ELF-1 (cell line): Measurements from ENCODE around the gene OLFML1.

Experiments used
- DNase-seq: peaks from one replicate; pipeline ENCODE4 v3.0.0-alpha.2; 2016; ENCODE audit warnings: low read depth, low spot score

The OLFML1 gene

DNA sequence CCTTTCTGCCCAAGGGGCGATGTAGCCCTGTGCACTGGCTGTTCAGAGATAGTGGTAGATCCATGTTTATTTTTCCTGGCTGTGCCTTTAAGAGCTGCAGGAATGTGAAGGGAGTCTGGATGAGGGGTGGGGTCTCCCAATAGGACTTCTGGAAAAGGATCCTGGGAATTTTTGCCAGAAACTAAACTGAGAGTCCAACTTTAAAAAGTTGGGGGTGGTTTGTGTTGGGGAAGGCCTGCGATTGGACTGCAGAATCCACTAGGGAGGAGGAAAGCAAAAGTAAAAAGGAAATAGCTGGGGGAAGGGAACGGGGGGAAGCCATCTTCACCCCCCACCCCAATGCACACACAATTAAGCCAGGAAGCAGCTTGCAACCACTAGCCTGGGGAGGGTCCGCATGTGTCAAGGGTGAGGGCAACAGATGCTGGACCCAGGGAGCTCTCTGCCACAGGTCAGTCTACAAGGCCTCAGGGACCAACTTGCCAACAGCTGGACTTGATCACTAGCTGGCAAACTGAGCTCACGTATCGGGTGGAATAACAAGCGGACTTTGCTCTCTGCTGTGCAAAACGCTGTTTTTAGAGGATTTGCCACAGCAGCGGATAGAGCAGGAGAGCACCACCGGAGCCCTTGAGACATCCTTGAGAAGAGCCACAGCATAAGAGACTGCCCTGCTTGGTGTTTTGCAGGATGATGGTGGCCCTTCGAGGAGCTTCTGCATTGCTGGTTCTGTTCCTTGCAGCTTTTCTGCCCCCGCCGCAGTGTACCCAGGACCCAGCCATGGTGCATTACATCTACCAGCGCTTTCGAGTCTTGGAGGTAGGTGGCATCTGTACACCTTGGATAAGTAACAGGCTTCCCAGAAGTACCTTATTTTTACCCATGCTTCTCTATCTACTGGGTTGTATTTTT is at the start of gene OLFML1:
Gene OLFML1, plus strand, starts transcription at position 321 of the 912 bp plus-strand sequence. Its CDS starts 370 bp downstream, at position 691.
- DNase-seq: peak; percentile 32

DNA sequence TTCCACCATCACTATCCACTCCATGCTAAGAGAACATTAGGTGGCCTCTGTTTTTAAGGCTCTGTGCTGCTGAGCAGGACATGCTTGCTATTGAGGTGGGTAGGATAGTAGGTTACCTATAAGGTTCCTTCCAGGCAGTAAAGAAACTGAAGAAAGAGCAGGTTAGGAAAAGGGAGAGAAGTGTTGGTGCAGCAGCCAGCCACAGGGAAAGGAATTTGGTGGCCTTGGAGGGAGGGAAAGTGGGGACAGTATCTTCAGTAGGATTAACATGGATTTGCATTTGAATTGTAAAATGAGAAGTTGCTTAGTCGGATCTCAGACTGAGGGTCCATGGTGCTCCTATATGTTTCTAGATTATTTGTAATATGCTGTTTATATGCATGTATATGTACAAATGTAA is 49.2 kb upstream of the OLFML1 start:
- DNase-seq: no peak

DNA sequence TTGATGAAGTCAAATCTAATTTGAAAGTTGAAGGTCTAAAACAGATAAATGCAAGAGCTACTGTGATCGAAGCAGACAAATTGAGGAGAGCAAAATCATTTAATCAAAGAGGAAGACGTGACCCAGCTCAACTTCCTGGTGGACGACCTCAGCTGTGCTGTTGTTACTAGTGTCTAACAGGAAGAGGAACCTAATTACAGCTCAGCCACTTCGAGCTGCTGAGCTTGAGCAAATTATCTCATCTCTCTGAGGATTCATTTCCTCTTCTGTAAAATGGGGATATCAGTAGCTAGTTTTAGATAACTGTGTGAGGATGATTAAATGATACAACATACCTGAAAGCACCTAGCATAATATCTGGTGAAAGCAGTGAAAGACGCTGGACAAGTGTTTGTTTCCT is 48.6 kb upstream of the OLFML1 start:
- DNase-seq: no peak

GRCh38 chr11:7437696-7438095 is 47.6 kb upstream of the OLFML1 start:
- DNase-seq: no peak

DNA sequence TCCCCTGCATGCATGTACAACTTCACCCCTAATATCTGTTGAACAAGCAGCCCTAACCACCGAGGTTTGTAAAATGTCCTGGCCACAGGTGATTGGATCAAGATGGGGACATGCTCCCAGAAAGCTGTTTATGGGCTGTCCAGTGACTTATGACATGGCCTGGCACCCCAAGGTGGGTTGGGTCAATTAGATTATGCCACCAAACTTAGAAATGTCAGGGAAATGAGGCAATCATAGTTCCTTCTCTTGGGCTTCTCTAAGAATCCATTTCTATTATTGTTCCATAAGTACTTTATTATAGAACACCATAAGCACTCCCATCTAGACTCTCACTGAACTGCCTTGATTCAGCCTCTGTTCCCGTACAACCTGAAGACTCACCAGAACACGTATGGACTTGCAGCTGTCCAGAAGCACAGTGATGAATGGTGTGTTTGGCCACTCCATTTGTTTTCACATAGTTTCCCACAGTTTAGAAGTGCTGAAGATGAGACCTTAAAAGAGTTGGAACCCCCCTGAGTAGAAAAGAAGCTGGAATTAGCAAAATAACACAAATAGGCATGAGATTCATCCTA is 45.5 kb upstream of the OLFML1 start:
- no peak for DNase-seq

GRCh38 chr11:7442588-7443215 is 42.6 kb upstream of the OLFML1 start:
- peak; percentile 70 for DNase-seq

DNA sequence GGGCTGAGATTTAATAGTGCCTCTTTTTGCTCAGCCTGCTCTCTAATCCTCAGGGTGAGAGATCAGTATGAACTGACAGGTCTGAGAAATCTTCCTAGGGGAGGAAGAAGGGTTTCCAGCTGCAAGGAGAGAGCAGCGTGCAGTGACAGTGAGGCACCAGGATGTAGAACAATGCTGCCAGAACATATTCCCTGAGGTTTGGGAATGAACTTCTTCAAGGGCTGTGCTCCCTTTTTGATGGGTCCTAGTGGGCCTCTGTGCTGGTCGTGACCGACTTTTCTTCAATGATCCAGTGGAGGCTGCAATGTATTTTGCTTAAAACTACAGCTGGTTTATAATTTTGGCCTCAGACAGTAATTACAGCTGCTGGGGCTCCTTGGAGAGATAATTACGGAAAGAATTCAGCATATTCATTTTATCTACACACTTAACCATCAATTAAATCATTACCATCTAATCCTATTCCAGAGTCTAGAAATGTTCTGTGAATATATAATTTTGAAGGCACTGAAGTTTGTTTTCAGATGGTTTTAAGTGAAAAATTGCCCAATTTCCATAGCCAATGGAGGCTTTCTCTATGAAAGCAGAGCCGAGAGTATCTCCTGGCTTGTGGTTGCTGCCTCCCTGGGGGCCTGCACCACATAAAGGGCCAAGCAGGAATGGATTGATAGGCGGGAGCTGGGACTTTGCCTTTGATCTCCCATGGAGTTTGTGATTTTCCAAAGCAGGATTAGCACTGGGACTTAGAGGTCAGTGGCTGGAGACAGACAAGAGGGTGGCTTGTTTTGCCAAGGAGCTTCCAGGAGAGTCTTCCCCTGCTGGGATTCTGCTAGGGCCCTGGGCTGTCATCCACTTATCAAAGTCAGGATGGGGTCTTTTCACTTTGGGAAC is 41.0 kb upstream of the OLFML1 start:
- peak; percentile 64 for DNase-seq

GRCh38 chr11:7445564-7445963 is 39.7 kb upstream of the OLFML1 start:
- DNase-seq: no peak

DNA sequence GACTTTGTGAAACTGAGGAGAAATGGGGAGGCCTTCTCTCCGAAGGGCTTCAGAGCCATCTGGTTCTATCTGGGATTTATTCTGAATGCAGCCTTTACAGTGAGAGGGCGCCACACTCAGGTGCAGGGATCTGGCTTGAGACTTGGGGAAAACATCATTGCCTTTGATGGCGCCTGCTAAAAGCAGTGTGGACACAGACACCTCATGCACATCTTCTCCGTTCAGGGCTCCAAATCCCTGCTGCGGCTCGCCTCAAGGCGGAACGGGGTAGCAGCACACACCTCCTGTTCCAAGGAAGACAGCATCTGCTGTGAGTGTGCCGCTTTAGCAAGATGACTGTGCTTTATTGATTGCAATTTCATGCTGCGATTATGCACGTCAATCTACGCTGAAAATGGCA is 37.1 kb upstream of the OLFML1 start:
- DNase-seq: peak; percentile 17

DNA sequence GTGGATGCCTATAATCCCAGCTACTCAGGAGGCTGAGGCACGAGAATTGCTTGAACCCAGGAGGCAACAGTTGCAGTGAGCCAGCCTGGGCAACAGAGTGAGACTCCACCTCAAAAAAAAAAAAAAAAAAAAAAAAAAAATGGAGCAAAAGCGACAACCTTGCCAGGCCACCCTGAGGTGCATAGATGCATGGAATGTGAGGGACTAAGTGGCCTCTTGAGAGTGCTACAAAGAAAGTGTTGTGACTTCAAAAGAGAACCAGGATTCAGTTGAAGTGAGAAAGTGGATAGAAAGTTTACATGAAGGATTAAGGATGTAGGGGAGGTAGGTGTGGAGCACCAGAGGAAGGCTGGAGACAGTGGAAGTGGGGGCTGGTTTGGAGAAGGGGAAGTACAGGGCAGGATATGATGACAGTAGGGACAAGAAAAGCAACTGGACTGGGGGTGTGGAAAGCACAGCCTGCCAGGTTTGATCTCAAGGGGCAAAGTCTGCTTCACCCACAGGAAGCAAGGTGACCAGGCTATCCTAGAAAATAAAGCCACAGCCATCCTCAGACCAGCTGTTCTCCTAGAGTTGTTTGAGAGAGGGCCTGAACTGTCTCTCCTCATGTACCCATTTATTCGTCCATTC is 36.0 kb upstream of the OLFML1 start:
- no peak for DNase-seq

GRCh38 chr11:7449841-7450214 is 35.5 kb upstream of the OLFML1 start:
- DNase-seq: no peak

DNA sequence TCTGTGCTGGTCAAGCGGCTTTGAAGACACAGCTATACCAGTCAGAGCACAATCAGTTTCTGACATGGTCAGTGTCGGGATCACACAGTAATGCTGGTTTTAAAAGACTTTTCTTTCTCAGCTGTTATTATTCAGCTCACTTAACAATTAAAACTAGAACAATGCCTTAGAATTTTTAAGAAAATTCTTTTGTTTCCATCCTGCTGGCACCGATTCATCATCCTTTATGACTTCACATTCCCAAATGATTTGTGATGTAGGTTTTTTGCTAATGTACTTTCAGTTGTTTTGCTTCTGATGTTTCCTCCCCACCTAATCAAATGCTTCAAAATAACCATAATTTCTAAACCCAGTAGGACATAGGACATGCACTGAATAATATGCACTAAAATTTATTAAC is 34.5 kb upstream of the OLFML1 start:
- no peak for DNase-seq

- DNase-seq: no peak
These were observed 33.8 kb upstream of the OLFML1 start for GRCh38 chr11:7451520-7451919.

DNA sequence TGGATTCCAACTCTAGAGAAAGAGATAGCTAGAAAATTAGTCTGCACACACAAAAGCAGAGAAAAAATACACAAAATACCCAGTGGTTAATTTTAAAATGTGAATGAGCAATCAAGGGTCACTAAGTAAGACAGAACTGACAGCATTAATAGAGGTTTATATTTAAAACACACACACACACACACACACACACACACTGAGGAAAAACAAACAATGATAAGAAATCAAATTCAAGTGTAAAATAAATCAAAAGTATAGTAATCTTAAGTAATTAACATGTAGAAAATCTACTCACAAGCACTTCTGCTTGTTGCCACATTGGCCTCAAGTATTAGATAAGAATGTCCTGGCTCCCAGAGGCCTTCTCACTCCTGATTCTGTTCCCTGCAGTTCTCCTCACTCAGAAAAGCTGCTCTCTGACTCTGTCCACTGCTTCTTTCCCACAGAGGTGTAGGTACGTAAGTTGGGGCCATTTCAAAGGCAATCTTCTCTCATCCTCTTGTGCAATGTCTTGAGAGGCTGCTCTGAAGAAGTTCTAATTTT is 33.3 kb upstream of the OLFML1 start:
- DNase-seq: no peak

GRCh38 chr11:7454854-7455253 is 30.5 kb upstream of the OLFML1 start:
- no peak for DNase-seq

GRCh38 chr11:7457211-7457610 is 28.1 kb upstream of the OLFML1 start:
- DNase-seq: no peak

DNA sequence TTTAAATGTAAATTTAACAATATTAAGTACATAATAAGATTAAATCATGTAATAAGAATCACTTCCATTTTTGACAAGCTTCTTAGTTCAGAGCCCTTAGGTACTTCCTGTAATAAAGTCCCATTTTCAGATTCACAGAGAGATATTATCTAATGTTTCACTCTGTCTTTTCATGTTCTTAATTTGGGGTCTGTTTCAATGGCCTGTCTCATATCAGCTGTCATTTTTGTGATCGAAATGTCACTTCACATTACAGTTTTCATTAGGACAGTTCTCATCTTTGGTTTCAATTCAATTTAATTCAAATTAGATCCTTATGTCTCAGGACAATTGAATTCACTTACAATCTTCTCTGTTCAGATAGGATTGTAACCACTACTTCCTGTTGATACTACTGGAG is 22.6 kb upstream of the OLFML1 start:
- no peak for DNase-seq

GRCh38 chr11:7467652-7468051 is 17.7 kb upstream of the OLFML1 start:
- DNase-seq: no peak

DNA sequence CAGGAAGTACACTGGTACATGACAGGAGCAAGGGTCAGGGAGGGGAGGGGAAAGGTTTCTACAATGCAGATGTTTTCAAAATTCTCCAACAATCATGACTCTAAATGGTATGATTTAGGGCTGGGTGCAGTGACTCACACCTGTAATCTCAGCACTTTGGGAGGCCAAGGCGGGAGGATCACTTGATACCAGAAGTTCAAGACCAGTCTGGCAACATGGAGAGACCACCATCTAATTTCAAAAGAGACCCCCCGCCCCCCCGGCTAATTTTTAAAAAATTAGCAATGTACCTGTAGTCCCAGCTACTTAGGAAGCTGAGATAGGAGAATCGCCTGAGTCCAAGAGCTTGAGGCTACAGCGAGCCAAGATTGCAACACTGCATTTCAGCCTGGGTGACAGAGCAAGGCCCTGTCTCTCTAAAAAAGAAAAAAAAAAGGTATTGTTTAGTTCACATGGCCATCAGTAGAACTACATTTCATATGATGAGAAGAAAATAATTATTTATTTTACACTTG is 15.9 kb upstream of the OLFML1 start:
- no peak for DNase-seq

GRCh38 chr11:7471071-7471470 is 14.2 kb upstream of the OLFML1 start:
- DNase-seq: no peak

- no peak for DNase-seq
These were observed 11.6 kb upstream of the OLFML1 start for GRCh38 chr11:7473717-7474116.
